A549 (cell line): ENCODE data around the gene POLDIP3. TPM values are rescaled to one million over a fixed set of nuclear protein-coding genes. Genes with fewer than 3 reads are reported as not detected.
"Not testable (repeated sequence)": the region's sequence is repeated elsewhere in the genome, so short reads cannot be mapped to it uniquely, and the experiment has no call there.

Source experiments
- ATAC-seq, 2 experiments: fragments of 200-7000 bp in 1 of 2; fragments of >200 bp in 1 of 2; cut with Nextera tagmentation in 1 of 2; cut with Tn5 transposase in 1 of 2; 3 replicates each; pipeline versions ENCODE4 v1.8.0 to v1.9.1; 2018 to 2020; ENCODE audit warnings: mild to moderate bottlenecking in 1 of 2, moderate library complexity in 1 of 2
- CTCF ChIA-PET: fragments of 300-600 bp; sonication (Branson Sonifier 250); formaldehyde crosslinking; extraction: SDS; loops from one replicate; lab custom pipeline; 2021; ENCODE audit warnings: antibody characterized with exemption, inconsistent platforms; lab: Yijun Ruan, JAX
- POLR2A ChIA-PET: fragments of 350-600 bp; formaldehyde crosslinking; extraction: SDS; loops from one replicate; lab custom pipeline; 2021; ENCODE audit warnings: antibody characterized with exemption, inconsistent platforms; lab: Yijun Ruan, JAX
- DNase-seq, 2 experiments: peaks; one replicate each; pipeline versions ENCODE4 v3.0.0 to v3.0.0-alpha.2; 2011 to 2016; ENCODE audit warnings: low read depth in 1 of 2, low spot score in 1 of 2
- FAIRE-seq: peaks from 2 replicates; lab custom pipeline; 2011; peaks lifted over from hg19 to GRCh38; lab: Jason Lieb, UNC
- H3K27ac ChIP-seq, 2 experiments: fragments of >200 bp; sonication (Bioruptor Twin); formaldehyde crosslinking; 3 replicates each; pipeline ENCODE4 v1.5.1; 2016 to 2017
- H3K4me1 ChIP-seq: fragments of >200 bp; sonication (Bioruptor Twin); formaldehyde crosslinking; 3 replicates; pipeline ENCODE4 v1.6.1; 2016
- H3K4me2 ChIP-seq: fragments of >200 bp; sonication (Bioruptor Twin); formaldehyde crosslinking; 3 replicates; pipeline ENCODE4 v1.6.1; 2016
- H3K4me3 ChIP-seq: fragments of >200 bp; sonication (Bioruptor Twin); formaldehyde crosslinking; 3 replicates; pipeline ENCODE4 v1.5.1; 2016
- H3K9me3 ChIP-seq: fragments of >200 bp; sonication (Bioruptor Twin); formaldehyde crosslinking; 3 replicates; pipeline ENCODE4 v1.6.1; 2016
- EHF ChIP-seq: fragments of 250-450 bp; sonication (Bioruptor Pico); IDR thresholded peaks from 2 replicates; pipeline ENCODE4 v1.5.0; 2020; ENCODE audit warnings: mild to moderate bottlenecking
- EP300 ChIP-seq, 2 experiments: fragments of >200 bp; sonication (Bioruptor Twin); formaldehyde crosslinking; IDR thresholded peaks; 2 replicates in 1 of 2; 3 replicates in 1 of 2; pipeline ENCODE4 v1.6.1; 2016 to 2017
- FOXS1 ChIP-seq: fragments of 250-450 bp; sonication (Bioruptor Pico); IDR thresholded peaks from 2 replicates; pipeline ENCODE4 v1.5.0; 2020; ENCODE audit warnings: mild to moderate bottlenecking, moderate library complexity
- HOXA7 ChIP-seq: fragments of 250-450 bp; sonication (Bioruptor Pico); IDR thresholded peaks from 2 replicates; pipeline ENCODE4 v1.5.0; 2020; ENCODE audit warnings: mild to moderate bottlenecking, moderate library complexity
- KDM1A ChIP-seq: fragments of 200-600 bp; sonication (generic); IDR thresholded peaks from 2 replicates; pipeline ENCODE4 v1.6.1; 2016; ENCODE audit warnings: low read depth, mild to moderate bottlenecking
- KDM5A ChIP-seq: fragments of 200-600 bp; sonication (generic); IDR thresholded peaks from 2 replicates; pipeline ENCODE4 v1.6.1; 2016; ENCODE audit warnings: antibody characterized with exemption, mild to moderate bottlenecking
- MAFK ChIP-seq: fragments of 450-650 bp; IDR thresholded peaks from 2 replicates; pipeline ENCODE4 v1.6.1; 2014; ENCODE audit not compliant: partially characterized antibody
- NFE2L2 ChIP-seq: fragments of 150-350 bp; conservative IDR thresholded peaks from 2 replicates; pipeline ENCODE4 v1.6.1; 2014; ENCODE audit warnings: low read length
- RARB ChIP-seq: fragments of 250-450 bp; sonication (Bioruptor Pico); IDR thresholded peaks from 2 replicates; pipeline ENCODE4 v1.8.0; 2021; ENCODE audit warnings: mild to moderate bottlenecking, moderate library complexity
- SREBF2 ChIP-seq: fragments of 450-650 bp; IDR thresholded peaks from 2 replicates; pipeline ENCODE4 v1.6.1; 2014; ENCODE audit warnings: mild to moderate bottlenecking, moderate library complexity
- ZSCAN20 ChIP-seq: fragments of 250-450 bp; sonication (Bioruptor Pico); IDR thresholded peaks from 2 replicates; pipeline ENCODE4 v1.8.0; 2022; ENCODE audit warnings: mild to moderate bottlenecking, moderate library complexity
- WGBS: methylation state at CpG from one replicate; pipeline ENCODE4 v1.1.6; 2017; ENCODE audit errors: missing lambda C conversion rate; 5-methylcytosine and 5-hydroxymethylcytosine counted together
- polyA plus RNA-seq, 4 experiments: library from polyadenylated mRNA; depleted of rRNA in 3 of 4; stranded (reverse); fragments of >200 nt; fragmentation: RNase III in 1 of 4; extraction: RNeasy Plus Mini Kit Qiagen cat#74134 plus additional on column Dnase treatment in 1 of 4; gene quantifications; 2 replicates in 3 of 4; 3 replicates in 1 of 4; pipeline ENCODE4 v1.2.3, GENCODE V29; 2011 to 2017
- TF ChIP-seq, protein P1 (sequence below): fragments of 250-450 bp; sonication (Bioruptor Pico); IDR thresholded peaks from 2 replicates; pipeline ENCODE4 v1.5.0; 2020; ENCODE audit warnings: low read depth, mild to moderate bottlenecking, moderate library complexity
- TF ChIP-seq, protein P2 (sequence below): fragments of 150-350 bp; IDR thresholded peaks from 2 replicates; pipeline ENCODE4 v1.6.1; 2014; ENCODE audit warnings: low read depth, mild to moderate bottlenecking, low read length
- TF ChIP-seq, protein P3 (sequence below): IDR thresholded peaks from 2 replicates; pipeline ENCODE4 v1.6.1; 2012
- TF ChIP-seq, protein P4 (sequence below): fragments of 250-450 bp; sonication (Bioruptor Pico); IDR thresholded peaks from 2 replicates; pipeline ENCODE4 v1.5.0; 2021; ENCODE audit warnings: mild to moderate bottlenecking, moderate library complexity, borderline replicate concordance

Gene POLDIP3
- polyA plus RNA-seq, 2 of the 4 experiments (the other 2 are of a cell fraction), result 31.5 to 31.8 TPM

DNA sequence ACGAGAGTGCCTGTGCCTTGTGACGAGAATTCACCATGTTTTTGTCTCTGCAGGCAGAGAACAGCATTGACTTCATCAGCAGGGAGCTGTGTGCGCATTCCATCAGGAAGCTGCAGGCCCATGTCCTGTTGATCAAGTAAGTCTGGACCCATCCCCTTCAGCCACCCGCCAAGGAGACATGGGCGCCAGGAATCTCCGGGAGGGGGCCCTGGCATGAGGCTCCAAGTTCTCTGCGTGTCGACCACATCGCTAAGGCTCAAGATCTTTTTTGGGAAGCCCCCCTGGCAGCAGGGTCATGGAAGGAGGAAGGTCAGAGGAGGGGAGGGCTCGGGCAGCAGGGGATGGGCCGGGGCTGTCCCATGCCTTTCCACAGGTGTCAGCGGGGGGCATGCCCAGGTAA lies 43.6 kb downstream of the POLDIP3 start:
- DNase-seq, CTCF ChIA-PET, H3K9me3 ChIP-seq, POLR2A ChIA-PET, FAIRE-seq, H3K4me1 ChIP-seq, H3K4me2 ChIP-seq, H3K27ac ChIP-seq, H3K4me3 ChIP-seq: not testable (repeated sequence)
- 100% methylated on average over 1 of the region's 12 CpGs for WGBS
- ATAC-seq, result 0 out of 6 replicates have a peak, but pooled peaks of 1 of the 2 experiments have one; percentile 1

DNA sequence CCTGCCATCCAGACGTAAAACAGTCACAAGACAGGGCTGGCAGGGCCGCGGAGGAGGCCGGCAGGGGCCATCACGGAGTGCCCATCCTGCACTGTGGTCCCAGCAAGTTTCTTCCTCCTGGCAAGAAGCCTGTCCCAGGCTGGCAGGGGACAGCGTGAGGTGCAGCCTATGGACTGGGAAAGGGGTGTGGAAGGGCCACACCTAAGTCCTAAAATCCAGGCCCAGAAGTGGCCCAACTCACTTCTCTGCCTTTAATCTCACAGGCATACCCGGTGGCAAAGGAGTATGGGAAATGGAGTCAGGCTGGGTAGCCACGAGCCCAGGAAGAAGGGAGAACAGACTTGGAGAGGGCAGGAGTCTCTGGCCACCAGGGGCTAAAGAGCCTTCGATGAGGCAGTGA lies 44.1 kb downstream of the POLDIP3 start:
- POLR2A ChIA-PET, H3K9me3 ChIP-seq, H3K4me3 ChIP-seq, H3K4me1 ChIP-seq, DNase-seq, CTCF ChIA-PET, FAIRE-seq, H3K4me2 ChIP-seq, H3K27ac ChIP-seq: not testable (repeated sequence)
- WGBS, result 79% methylated on average over 8 of the region's 9 CpGs
- ATAC-seq, result peak; percentile 20 to 23; a peak in 5 of 6 replicates

DNA sequence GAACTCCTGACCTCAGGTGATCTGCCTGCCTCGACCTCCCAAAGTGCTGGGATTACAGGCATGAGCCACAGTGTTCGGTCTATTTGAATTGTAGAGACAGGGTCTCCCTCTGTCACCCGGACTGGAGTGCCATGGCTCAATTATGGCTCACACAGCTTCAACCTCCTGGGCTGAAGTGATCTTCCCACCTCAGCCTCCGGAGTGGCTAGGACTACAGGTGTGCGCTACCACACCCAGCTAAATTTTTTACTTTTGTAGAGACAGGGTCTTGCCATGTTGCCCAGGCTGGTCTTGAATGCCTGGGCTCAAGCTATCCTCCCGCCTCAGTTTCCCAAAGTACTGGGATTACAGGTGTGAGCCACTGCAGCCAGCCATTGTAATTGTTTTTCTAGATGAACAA lies 46.7 kb downstream of the POLDIP3 start:
- WGBS, result 61% methylated on average over 4 of the region's 6 CpGs
- H3K9me3 ChIP-seq, POLR2A ChIA-PET, H3K27ac ChIP-seq, H3K4me3 ChIP-seq, CTCF ChIA-PET, FAIRE-seq, H3K4me2 ChIP-seq, DNase-seq, ATAC-seq, H3K4me1 ChIP-seq: not testable (repeated sequence)

DNA sequence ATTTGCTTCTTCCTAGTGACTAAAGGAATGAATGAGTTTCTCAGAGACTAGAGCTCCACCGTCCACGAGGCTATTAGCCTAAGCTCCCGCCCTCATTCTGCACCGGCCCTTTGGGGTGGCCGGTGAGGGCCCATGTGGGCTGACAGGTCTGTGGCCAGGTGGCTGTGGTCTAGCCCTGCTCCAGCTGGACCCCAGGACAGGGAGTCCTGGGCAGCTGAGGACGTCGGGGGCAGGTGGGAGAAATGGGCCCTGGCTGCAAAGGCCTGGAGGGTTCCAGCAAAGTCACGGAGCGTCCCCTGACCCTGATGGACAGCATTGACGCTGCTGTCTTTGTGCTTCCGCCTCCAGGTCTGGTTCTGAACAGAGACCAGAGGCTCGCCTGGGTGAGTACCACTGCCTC lies 48.7 kb downstream of the POLDIP3 start:
- WGBS, result 92% methylated on average over 10 of the region's 12 CpGs
- no peak for TF ChIP-seq KDM1A
- TF ChIP-seq, protein P1, sequence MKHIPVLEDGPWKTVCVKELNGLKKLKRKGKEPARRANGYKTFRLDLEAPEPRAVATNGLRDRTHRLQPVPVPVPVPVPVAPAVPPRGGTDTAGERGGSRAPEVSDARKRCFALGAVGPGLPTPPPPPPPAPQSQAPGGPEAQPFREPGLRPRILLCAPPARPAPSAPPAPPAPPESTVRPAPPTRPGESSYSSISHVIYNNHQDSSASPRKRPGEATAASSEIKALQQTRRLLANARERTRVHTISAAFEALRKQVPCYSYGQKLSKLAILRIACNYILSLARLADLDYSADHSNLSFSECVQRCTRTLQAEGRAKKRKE, result no peak
- TF ChIP-seq, protein P2, sequence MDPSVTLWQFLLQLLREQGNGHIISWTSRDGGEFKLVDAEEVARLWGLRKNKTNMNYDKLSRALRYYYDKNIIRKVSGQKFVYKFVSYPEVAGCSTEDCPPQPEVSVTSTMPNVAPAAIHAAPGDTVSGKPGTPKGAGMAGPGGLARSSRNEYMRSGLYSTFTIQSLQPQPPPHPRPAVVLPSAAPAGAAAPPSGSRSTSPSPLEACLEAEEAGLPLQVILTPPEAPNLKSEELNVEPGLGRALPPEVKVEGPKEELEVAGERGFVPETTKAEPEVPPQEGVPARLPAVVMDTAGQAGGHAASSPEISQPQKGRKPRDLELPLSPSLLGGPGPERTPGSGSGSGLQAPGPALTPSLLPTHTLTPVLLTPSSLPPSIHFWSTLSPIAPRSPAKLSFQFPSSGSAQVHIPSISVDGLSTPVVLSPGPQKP, result no peak
- TF ChIP-seq NFE2L2, result no peak
- TF ChIP-seq HOXA7 (CRISPR knock-in tag), result no peak
- no peak overlapping the region for H3K4me2 ChIP-seq

DNA sequence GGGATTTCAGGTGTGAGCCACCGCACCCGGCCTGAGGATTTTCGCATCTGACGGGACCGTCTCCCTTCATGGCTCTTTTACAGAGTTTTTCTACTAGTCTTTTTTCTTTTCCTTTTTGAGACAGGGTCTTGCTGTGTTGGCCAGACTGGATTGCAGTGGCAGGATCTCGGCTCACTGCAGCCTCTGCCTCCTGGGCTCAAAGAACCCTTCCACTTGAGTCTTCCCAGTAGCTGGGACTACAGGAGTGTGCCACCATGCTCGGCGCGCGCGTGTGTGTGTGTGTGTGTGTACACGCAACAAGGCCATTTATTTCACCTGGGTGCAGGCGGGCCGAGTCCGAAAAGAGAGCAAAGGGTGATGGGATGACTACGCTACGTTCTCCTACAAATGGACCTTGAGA lies 50.0 kb downstream of the POLDIP3 start:
- ATAC-seq (no peak), FAIRE-seq (no peak), DNase-seq (no peak)
- ChIA-PET CTCF (no interaction called here), POLR2A (no interaction called here)
- TF ChIP-seq SREBF2, result no peak
- TF ChIP-seq, protein P1, result no peak
- TF ChIP-seq, protein P3, sequence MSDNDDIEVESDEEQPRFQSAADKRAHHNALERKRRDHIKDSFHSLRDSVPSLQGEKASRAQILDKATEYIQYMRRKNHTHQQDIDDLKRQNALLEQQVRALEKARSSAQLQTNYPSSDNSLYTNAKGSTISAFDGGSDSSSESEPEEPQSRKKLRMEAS, result no peak
- no peak for TF ChIP-seq MAFK
- TF ChIP-seq, protein P4, sequence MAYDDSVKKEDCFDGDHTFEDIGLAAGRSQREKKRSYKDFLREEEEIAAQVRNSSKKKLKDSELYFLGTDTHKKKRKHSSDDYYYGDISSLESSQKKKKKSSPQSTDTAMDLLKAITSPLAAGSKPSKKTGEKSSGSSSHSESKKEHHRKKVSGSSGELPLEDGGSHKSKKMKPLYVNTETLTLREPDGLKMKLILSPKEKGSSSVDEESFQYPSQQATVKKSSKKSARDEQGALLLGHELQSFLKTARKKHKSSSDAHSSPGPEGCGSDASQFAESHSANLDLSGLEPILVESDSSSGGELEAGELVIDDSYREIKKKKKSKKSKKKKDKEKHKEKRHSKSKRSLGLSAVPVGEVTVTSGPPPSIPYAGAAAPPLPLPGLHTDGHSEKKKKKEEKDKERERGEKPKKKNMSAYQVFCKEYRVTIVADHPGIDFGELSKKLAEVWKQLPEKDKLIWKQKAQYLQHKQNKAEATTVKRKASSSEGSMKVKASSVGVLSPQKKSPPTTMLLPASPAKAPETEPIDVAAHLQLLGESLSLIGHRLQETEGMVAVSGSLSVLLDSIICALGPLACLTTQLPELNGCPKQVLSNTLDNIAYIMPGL (CRISPR knock-in tag), result no peak
- no peak for TF ChIP-seq FOXS1
- TF ChIP-seq ZSCAN20 (CRISPR knock-in tag), result no peak
- TF ChIP-seq EP300 (IDR thresholded peaks at IDR 0.05), result no peak
- TF ChIP-seq HOXA7 (CRISPR knock-in tag), result no peak
- no peak for TF ChIP-seq RARB
- TF ChIP-seq EHF, result no peak
- TF ChIP-seq KDM5A, result no peak
- WGBS, result 97% methylated on average over 16 of the region's 17 CpGs
- Histone ChIP-seq H3K9me3 (no peaks in the 10 kb centered on the region), H3K27ac (no peak overlapping the region), H3K4me3 (no peak overlapping the region), H3K4me1 (no peaks in the 10 kb centered on the region), H3K4me2 (no peak overlapping the region)

More for the DNA sequence above, 48.7 kb downstream of the POLDIP3 start:
- H3K27ac ChIP-seq, result no peak overlapping the region
- ATAC-seq (peak in 1 of 2 experiments; percentile 13; a peak in 2 of 6 replicates), FAIRE-seq (no peak), DNase-seq (no peak)
- ChIA-PET CTCF (no interaction called here), POLR2A (interaction anchor here (0.6 kb wide), 1 partner anchor 60 kb away, joined by 4 read pairs; no protein-coding TSS in a partner anchor)
- no peaks in the 10 kb centered on the region for H3K4me1 ChIP-seq
- no peaks in the 10 kb centered on the region for H3K9me3 ChIP-seq
- H3K4me3 ChIP-seq, result no peak overlapping the region

DNA sequence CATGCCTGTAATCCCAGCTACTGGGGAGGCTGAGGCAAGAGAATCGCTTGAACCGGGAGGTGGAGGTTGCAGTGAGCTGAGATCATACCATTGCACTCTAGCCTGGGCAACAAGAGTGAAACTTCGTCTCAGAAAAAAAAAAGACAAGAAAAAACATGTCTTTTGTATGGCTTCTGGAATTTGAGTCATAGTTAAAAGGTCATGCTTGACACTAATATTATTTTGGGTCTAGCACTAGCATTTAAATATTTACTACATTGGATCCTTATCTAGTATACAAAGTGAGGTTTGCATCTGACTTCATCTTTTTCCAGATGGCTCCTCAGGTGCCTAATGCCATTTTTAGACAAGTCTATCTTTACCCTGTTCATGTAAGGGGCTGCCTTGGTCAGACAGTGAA lies 50.7 kb downstream of the POLDIP3 start:
- ATAC-seq, H3K4me1 ChIP-seq, FAIRE-seq, H3K4me3 ChIP-seq, POLR2A ChIA-PET, DNase-seq, CTCF ChIA-PET, H3K4me2 ChIP-seq, H3K9me3 ChIP-seq, H3K27ac ChIP-seq: not testable (repeated sequence)
- 83% methylated on average over 3 of the region's 3 CpGs for WGBS
